ENCODE measurements around the gene GAREM1. TPM values are rescaled to one million over a fixed set of nuclear protein-coding genes. Genes with fewer than 3 reads are reported as not detected.

The GAREM1 gene
- total and polyA plus RNA-seq, 2 of the 8 experiments (the other 6 are each of a cell fraction or from before 2014, with no cell fraction given): 3.6 to 9.2 TPM

- no peak overlapping the region for H3K4me2 ChIP-seq (ENCODE audit: insufficient read depth in 1 of 2, low read depth in 2 of 2, low read length in 2 of 2)
- H2AFZ ChIP-seq (ENCODE audit: low read length): no peak overlapping the region
- H3K23ac ChIP-seq (ENCODE audit: insufficient read length): no peak overlapping the region
- H4K8ac ChIP-seq (ENCODE audit: extremely low read depth, insufficient read depth, low read length): no peak overlapping the region
- H2BK5ac ChIP-seq (ENCODE audit: low read depth, low read length): no peak overlapping the region
- H3K79me1 ChIP-seq (ENCODE audit: low read depth, low read length): peaks cover 2% of the 10 kb centered on the region; the same call in 1 of the 2 replicates
- H3K56ac ChIP-seq (replicated peaks; ENCODE audit: insufficient read length, low read depth, low read length): no peak overlapping the region
- H3K9ac ChIP-seq (replicated peaks in 1 of 4; ENCODE audit: extremely low read depth in 1 of 4, low read depth in 3 of 4, low read length in 3 of 4): no peak overlapping the region
- FAIRE-seq (no peak), DNase-seq (ENCODE audit: low read depth in 1 of 2, low spot score in 2 of 2) (no peak)
- no peaks in the 10 kb centered on the region for H3K23me2 ChIP-seq (ENCODE audit: low read depth, low read length)
- H3K4me3 ChIP-seq (ENCODE audit: extremely low read depth in 1 of 4, insufficient read depth in 2 of 4, low read depth in 3 of 4, low read length in 4 of 4): no peak overlapping the region
- H2BK20ac ChIP-seq (ENCODE audit: low read length): no peak overlapping the region
- no peaks in the 10 kb centered on the region for H3K9me3 ChIP-seq (ENCODE audit: insufficient read depth in 2 of 2, low read depth in 1 of 2, low read length in 1 of 2)
- no peak overlapping the region for H2BK15ac ChIP-seq (ENCODE audit: low read length)
- no peak overlapping the region for H3K4ac ChIP-seq (replicated peaks; ENCODE audit: insufficient read length, low read depth, low read length)
- H3K27ac ChIP-seq (ENCODE audit: low read depth, low read length): no peak overlapping the region
- H3K4me1 ChIP-seq (replicated peaks in 1 of 4; ENCODE audit: control insufficient read depth in 3 of 4, insufficient read depth in 4 of 4, low read length in 3 of 4): no peaks in the 10 kb centered on the region; a peak in 1 of 7 replicates
- H3K18ac ChIP-seq (ENCODE audit: extremely low read depth, low read length): no peak overlapping the region
- ChIA-PET CTCF (ENCODE audit: partially characterized antibody) (interaction anchor here (0.8 to 2.8 kb wide), 3 partner anchors 10 to 98 kb away, joined by 3 to 27 read pairs (median 3); no protein-coding TSS in a partner anchor), POLR2A (ENCODE audit: partially characterized antibody) (interaction anchor here (1.1 kb wide), 1 partner anchor 20 kb away, joined by 4 read pairs; the partner anchor contains the start of gene GAREM1)
- H3K36me3 ChIP-seq (ENCODE audit: control insufficient read depth in 2 of 4, insufficient read depth in 4 of 4, low read length in 3 of 4): no peaks in the 10 kb centered on the region
- H3K14ac ChIP-seq (ENCODE audit: insufficient read length): no peak overlapping the region
- H2BK12ac ChIP-seq (ENCODE audit: low read depth, low read length): no peak overlapping the region
- no peak overlapping the region for H2AK5ac ChIP-seq (ENCODE audit: low read depth, low read length)
- H3K79me2 ChIP-seq (ENCODE audit: control insufficient read depth in 1 of 2, insufficient read depth in 2 of 2, low read length in 2 of 2): peaks cover 0 to 5% of the 10 kb centered on the region in 2 experiments; a peak in 3 of 4 replicates
- no peaks in the 10 kb centered on the region for H4K20me1 ChIP-seq (replicated peaks in 1 of 2; ENCODE audit: control insufficient read depth in 1 of 2, insufficient read depth in 2 of 2, low read length in 2 of 2)
- no peak overlapping the region for H4K5ac ChIP-seq (ENCODE audit: insufficient read length, low read depth, low read length)
- no peaks in the 10 kb centered on the region for H3K27me3 ChIP-seq (replicated peaks in 1 of 4; ENCODE audit: control insufficient read depth in 3 of 4, extremely low read depth in 1 of 4, insufficient read depth in 3 of 4, low read length in 3 of 4)
- H4K91ac ChIP-seq (replicated peaks; ENCODE audit: insufficient read length, low read length): no peak overlapping the region
- no peak overlapping the region for H2BK120ac ChIP-seq (replicated peaks; ENCODE audit: low read depth, low read length)
- TF ChIP-seq SUZ12 (IDR thresholded peaks at IDR 0.05; ENCODE audit: low read length) (no peak), RNF2 (IDR thresholded peaks at IDR 0.05; ENCODE audit: borderline replicate concordance, low read depth, low read length, missing control alignments, poor library complexity, severe bottlenecking) (no peak), SRF (IDR thresholded peaks at IDR 0.05; ENCODE audit: low read depth, low read length) (no peak), KDM1A (IDR thresholded peaks at IDR 0.05; ENCODE audit: borderline replicate concordance, low read length) (no peak), EZH2 (IDR thresholded peaks at IDR 0.05; ENCODE audit: low read depth, low read length, severe bottlenecking) (no peak), ATF2 (IDR thresholded peaks at IDR 0.05; ENCODE audit: low read length) (no peak), RAD21 (IDR thresholded peaks at IDR 0.05 in 1 of 2, conservative IDR thresholded peaks at IDR 0.05 in 1 of 2; ENCODE audit: low read depth in 2 of 2, low read length in 2 of 2) (no peak), CBX8 (IDR thresholded peaks at IDR 0.05; ENCODE audit: borderline replicate concordance, low read depth, low read length) (no peak), CHD1 (IDR thresholded peaks at IDR 0.05; ENCODE audit: low read depth, low read length) (no peak), CEBPB (IDR thresholded peaks at IDR 0.05; ENCODE audit: low read depth, low read length) (no peak), BACH1 (IDR thresholded peaks at IDR 0.05; ENCODE audit: low read length) (no peak), JUN (IDR thresholded peaks at IDR 0.05; ENCODE audit: low read depth, low read length) (no peak), TEAD4 (IDR thresholded peaks at IDR 0.05; ENCODE audit: low read depth, low read length) (no peak)
Observed at GRCh38 chr18:32450874-32451273, 19.8 kb downstream of the GAREM1 start.

Data from H1 (cell line).